NCI-H2196 (cell line): ENCODE data around the gene CHMP1B.
"Not testable (repeated sequence)": the region's sequence is repeated elsewhere in the genome, so short reads cannot be mapped to it uniquely, and the experiment has no call there.

Experiments
- DNase-seq: peaks from one replicate; lab custom pipeline; 2025; ENCODE audit not compliant: unreplicated experiment; lab: John Stamatoyannopoulos, UW

Gene CHMP1B

GRCh38 chr18:11839556-11839955 is 11.7 kb upstream of the CHMP1B start:
- no peak for DNase-seq

- DNase-seq, result no peak
Observed at GRCh38 chr18:11840493-11840892, 10.7 kb upstream of the CHMP1B start.

GRCh38 chr18:11842562-11842961 is 8.7 kb upstream of the CHMP1B start:
- DNase-seq, result no peak

GRCh38 chr18:11844436-11844835 is 6.8 kb upstream of the CHMP1B start:
- DNase-seq, result no peak

GRCh38 chr18:11845654-11846053 is 5.6 kb upstream of the CHMP1B start:
- no peak for DNase-seq

- DNase-seq, result no peak
Observed at GRCh38 chr18:11847811-11848210, 3.4 kb upstream of the CHMP1B start.

- no peak for DNase-seq
Observed at GRCh38 chr18:11849279-11849678, 1.9 kb upstream of the CHMP1B start.

GRCh38 chr18:11849841-11850634 is 1.2 kb upstream of the CHMP1B start:
- DNase-seq, result peak; percentile 45

- peak; percentile 68 for DNase-seq
Observed at GRCh38 chr18:11850821-11851145, 430 bp upstream of the CHMP1B start.

- DNase-seq, result peak; percentile 15
Observed at GRCh38 chr18:11851806-11852337, 659 bp downstream of the CHMP1B start.

GRCh38 chr18:11854554-11854953 is 3.3 kb downstream of the CHMP1B start:
- DNase-seq, result not testable (repeated sequence)

- peak; percentile 63 for DNase-seq
Observed at GRCh38 chr18:11857177-11857887, 6.1 kb downstream of the CHMP1B start.

GRCh38 chr18:11859282-11859830 is 8.1 kb downstream of the CHMP1B start:
- DNase-seq, result no peak

GRCh38 chr18:11859903-11860407 is 8.7 kb downstream of the CHMP1B start:
- DNase-seq, result no peak

GRCh38 chr18:11860594-11861450 is 9.6 kb downstream of the CHMP1B start:
- DNase-seq, result no peak

- no peak for DNase-seq
Observed at GRCh38 chr18:11861583-11862288, 10.5 kb downstream of the CHMP1B start.

GRCh38 chr18:11862468-11863137 is 11.4 kb downstream of the CHMP1B start:
- no peak for DNase-seq

- no peak for DNase-seq
Observed at GRCh38 chr18:11864471-11864870, 13.3 kb downstream of the CHMP1B start.

- no peak for DNase-seq
Observed at GRCh38 chr18:11865071-11865470, 13.9 kb downstream of the CHMP1B start.

GRCh38 chr18:11866329-11866728 is 15.1 kb downstream of the CHMP1B start:
- no peak for DNase-seq
